OCI-LY3 (cell line): ENCODE results near the gene SSTR4.

ENCODE experiments used
- CTCF ChIP-seq: fragments of 200-600, 300-600 bp; sonication (generic); IDR thresholded peaks from 2 replicates; pipeline ENCODE4 v1.5.1; 2014; ENCODE audit warnings: antibody characterized with exemption, low read length, low read depth
- EZH2phosphoT487 ChIP-seq: fragments of 200-600 bp; shearing (Covaris generic); IDR thresholded peaks from 2 replicates; pipeline ENCODE4 v1.6.1; 2018; ENCODE audit warnings: antibody characterized with exemption, mixed run types, low read depth

- TF ChIP-seq CTCF (peak; percentile 16; the same call in 1 of the 2 replicates), EZH2phosphoT487 (no peak)
Measured at GRCh38 chr20:23087587-23088251, 52.6 kb downstream of the SSTR4 start.
